CD4-positive, alpha-beta T cell treated with Interleukin-12 subunit alpha and Interleukin-12 subunit beta, for 1 hour (primary cell): ENCODE data around the gene CCDC81.

Experiments
- DNase-seq: peaks from one replicate; pipeline ENCODE4 v3.0.0-alpha.2; 2020

CCDC81 gene

GRCh38 chr11:86469491-86470388 lies 95.1 kb downstream of the CCDC81 start:
- no peak for DNase-seq
